Ishikawa (cell line): ENCODE data around the gene CSNK2B.

ENCODE experiments used
- CEBPB ChIP-seq: IDR thresholded peaks from 2 replicates; pipeline ENCODE4 v1.6.1; 2012
- CREB1 ChIP-seq: IDR thresholded peaks from 2 replicates; pipeline ENCODE4 v1.6.1; 2012; ENCODE audit warnings: low read depth
- EGR1 ChIP-seq: IDR thresholded peaks from 2 replicates; pipeline ENCODE4 v1.6.1; 2012
- EP300 ChIP-seq: IDR thresholded peaks from 2 replicates; pipeline ENCODE4 v1.6.1; 2012; ENCODE audit warnings: borderline replicate concordance
- FOXM1 ChIP-seq: IDR thresholded peaks from 2 replicates; pipeline ENCODE4 v1.6.1; 2012; ENCODE audit warnings: low read depth, borderline replicate concordance
- NFIC ChIP-seq: IDR thresholded peaks from 2 replicates; pipeline ENCODE4 v1.6.1; 2012
- RAD21 ChIP-seq: IDR thresholded peaks from 2 replicates; pipeline ENCODE4 v1.6.1; 2012; ENCODE audit warnings: low read depth
- TAF1 ChIP-seq: IDR thresholded peaks from 2 replicates; pipeline ENCODE4 v1.6.1; 2012; ENCODE audit warnings: low read depth, mild to moderate bottlenecking
- TCF12 ChIP-seq: IDR thresholded peaks from 2 replicates; pipeline ENCODE4 v1.6.1; 2012; ENCODE audit warnings: low read depth
- TEAD4 ChIP-seq: IDR thresholded peaks from 2 replicates; pipeline ENCODE4 v1.6.1; 2012
- YY1 ChIP-seq: IDR thresholded peaks from 2 replicates; pipeline ENCODE4 v1.6.1; 2012; ENCODE audit warnings: low read depth
- ZBTB7A ChIP-seq: IDR thresholded peaks from 2 replicates; pipeline ENCODE4 v1.6.1; 2012; ENCODE audit warnings: low read depth
- TF ChIP-seq, protein P1 (sequence below): IDR thresholded peaks from 2 replicates; pipeline ENCODE4 v1.6.1; 2012; ENCODE audit warnings: low read depth, mild to moderate bottlenecking
- TF ChIP-seq, protein P2 (sequence below): IDR thresholded peaks from 2 replicates; pipeline ENCODE4 v1.6.1; 2012
- TF ChIP-seq, protein P3 (sequence below): IDR thresholded peaks from 2 replicates; pipeline ENCODE4 v1.6.1; 2012

CSNK2B gene

DNA sequence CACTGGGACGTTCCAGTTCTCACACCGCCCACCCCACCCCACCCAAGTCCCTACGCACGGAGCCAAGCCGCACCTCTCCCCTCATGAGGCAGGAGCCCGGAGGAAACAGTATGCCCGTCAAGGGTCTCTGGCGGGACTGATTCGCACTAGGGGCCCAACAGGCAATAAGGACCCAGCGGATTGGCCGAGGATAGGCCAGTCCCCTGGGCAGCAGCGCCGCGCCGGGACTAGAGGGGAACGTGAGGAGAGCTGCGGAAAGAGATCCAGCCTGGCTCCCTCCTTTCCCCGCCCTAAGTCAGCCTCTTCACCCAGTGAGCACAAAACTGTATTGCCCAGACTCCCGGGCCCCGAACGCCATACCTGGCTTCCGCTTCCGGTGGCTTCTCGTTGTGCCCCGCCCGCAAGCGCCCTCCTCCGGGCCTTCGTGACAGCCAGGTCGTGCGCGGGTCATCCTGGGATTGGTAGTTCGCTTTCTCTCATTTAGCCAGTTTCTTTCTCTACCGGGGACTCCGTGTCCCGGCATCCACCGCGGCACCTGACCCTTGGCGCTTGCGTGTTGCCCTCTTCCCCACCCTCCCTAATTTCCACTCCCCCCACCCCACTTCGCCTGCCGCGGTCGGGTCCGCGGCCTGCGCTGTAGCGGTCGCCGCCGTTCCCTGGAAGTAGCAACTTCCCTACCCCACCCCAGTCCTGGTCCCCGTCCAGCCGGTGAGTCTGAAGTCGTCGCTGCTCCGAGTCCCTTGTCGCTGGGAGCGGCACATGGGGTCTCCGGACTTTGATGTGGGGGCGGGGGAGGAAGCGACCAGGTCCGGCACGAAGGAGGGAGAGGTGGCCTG is at the start of gene CSNK2B:
Gene CSNK2B (plus strand): TSS at position 580 of the 836 bp plus-strand sequence. CDS start 752 bp downstream, outside the sequence.
- TF ChIP-seq, protein P1, sequence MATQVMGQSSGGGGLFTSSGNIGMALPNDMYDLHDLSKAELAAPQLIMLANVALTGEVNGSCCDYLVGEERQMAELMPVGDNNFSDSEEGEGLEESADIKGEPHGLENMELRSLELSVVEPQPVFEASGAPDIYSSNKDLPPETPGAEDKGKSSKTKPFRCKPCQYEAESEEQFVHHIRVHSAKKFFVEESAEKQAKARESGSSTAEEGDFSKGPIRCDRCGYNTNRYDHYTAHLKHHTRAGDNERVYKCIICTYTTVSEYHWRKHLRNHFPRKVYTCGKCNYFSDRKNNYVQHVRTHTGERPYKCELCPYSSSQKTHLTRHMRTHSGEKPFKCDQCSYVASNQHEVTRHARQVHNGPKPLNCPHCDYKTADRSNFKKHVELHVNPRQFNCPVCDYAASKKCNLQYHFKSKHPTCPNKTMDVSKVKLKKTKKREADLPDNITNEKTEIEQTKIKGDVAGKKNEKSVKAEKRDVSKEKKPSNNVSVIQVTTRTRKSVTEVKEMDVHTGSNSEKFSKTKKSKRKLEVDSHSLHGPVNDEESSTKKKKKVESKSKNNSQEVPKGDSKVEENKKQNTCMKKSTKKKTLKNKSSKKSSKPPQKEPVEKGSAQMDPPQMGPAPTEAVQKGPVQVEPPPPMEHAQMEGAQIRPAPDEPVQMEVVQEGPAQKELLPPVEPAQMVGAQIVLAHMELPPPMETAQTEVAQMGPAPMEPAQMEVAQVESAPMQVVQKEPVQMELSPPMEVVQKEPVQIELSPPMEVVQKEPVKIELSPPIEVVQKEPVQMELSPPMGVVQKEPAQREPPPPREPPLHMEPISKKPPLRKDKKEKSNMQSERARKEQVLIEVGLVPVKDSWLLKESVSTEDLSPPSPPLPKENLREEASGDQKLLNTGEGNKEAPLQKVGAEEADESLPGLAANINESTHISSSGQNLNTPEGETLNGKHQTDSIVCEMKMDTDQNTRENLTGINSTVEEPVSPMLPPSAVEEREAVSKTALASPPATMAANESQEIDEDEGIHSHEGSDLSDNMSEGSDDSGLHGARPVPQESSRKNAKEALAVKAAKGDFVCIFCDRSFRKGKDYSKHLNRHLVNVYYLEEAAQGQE: no peak
- no peak; the same call in 1 of the 2 replicates for TF ChIP-seq EGR1
- TF ChIP-seq TCF12: peak; percentile 42; the same call in 1 of the 2 replicates
- TF ChIP-seq TEAD4: no peak
- TF ChIP-seq EP300: no peak
- TF ChIP-seq, protein P2, sequence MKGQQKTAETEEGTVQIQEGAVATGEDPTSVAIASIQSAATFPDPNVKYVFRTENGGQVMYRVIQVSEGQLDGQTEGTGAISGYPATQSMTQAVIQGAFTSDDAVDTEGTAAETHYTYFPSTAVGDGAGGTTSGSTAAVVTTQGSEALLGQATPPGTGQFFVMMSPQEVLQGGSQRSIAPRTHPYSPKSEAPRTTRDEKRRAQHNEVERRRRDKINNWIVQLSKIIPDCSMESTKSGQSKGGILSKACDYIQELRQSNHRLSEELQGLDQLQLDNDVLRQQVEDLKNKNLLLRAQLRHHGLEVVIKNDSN: peak; percentile 77
- no peak for TF ChIP-seq RAD21
- peak; percentile 75; the same call in 1 of the 2 replicates for TF ChIP-seq TAF1
- TF ChIP-seq YY1: peak; percentile 60; the same call in 1 of the 2 replicates
- no peak for TF ChIP-seq FOXM1
- no peak; the same call in 1 of the 2 replicates for TF ChIP-seq NFIC
- TF ChIP-seq, protein P3, sequence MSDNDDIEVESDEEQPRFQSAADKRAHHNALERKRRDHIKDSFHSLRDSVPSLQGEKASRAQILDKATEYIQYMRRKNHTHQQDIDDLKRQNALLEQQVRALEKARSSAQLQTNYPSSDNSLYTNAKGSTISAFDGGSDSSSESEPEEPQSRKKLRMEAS: peak; percentile 27; the same call in 1 of the 2 replicates
- TF ChIP-seq CEBPB: no peak
- peak; percentile 80; the same call in 1 of the 2 replicates for TF ChIP-seq ZBTB7A
- TF ChIP-seq CREB1: peak; percentile 78; the same call in 1 of the 2 replicates

DNA sequence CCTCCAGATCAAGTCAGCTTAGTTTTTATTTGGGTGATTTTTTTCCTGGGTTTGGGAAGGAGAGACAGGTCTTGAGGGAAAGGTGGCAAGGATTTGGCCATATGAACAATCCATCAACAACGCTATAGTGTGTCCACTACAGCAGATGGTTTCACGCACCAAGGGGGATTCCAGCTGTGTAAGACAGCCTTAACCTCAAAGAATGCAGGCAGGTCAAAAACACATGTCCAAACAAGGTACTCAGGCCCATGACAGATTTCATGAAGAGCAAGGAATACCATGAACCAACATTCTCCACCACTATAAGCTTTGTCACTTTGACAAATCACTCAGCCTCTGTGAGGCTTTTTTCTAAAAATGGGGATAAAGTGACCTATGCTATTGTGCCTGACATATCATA is 48.9 kb upstream of the CSNK2B start:
- TF ChIP-seq YY1: no peak
- TF ChIP-seq EP300: no peak
- TF ChIP-seq TAF1: no peak
- TF ChIP-seq, protein P1: no peak
- no peak for TF ChIP-seq TCF12
- TF ChIP-seq FOXM1: no peak

DNA sequence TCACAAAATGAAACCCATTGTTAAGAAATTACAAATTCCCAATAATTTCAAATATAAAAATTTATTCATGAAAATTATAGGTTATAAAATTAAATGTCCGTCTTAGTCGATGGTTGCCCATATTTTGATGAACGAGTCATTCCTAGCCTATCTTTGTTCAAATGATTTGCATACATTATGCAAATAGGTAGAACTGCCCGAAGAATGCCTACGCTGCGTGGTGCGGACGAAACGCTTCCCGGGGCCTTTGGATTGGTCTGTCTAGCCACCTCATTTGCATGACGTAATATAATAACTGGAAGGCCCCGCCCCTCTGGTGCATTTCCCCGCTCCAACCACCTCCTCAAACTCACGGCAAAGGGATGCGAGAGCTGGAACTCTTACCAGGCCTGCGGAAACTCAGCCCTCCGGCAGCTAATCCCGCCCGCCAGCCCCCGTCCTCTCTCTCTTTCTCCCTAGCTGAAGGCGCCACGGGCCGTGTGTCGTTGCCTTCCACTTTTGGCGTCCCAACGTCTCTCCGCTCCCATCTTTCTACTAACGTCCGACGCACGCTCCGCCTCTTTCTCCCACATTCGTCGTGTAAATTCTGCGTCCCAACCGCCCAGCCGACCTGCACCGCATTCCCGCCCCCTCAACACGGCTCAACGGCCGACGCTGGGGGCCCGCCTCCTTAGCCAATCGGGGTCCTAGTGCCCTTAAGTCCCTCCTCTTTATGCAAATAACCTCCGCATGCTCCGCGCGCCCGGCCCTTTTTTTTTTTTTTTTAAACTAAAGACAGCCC is 45.9 kb upstream of the CSNK2B start:
- no peak for TF ChIP-seq NFIC
- no peak for TF ChIP-seq TCF12
- no peak for TF ChIP-seq FOXM1
- TF ChIP-seq ZBTB7A: no peak
- TF ChIP-seq, protein P2: no peak
- TF ChIP-seq, protein P3: peak; percentile 98
- TF ChIP-seq YY1: peak; percentile 55; the same call in 1 of the 2 replicates
- no peak for TF ChIP-seq RAD21
- no peak for TF ChIP-seq EP300
- TF ChIP-seq EGR1: peak; percentile 72
- peak; percentile 69 for TF ChIP-seq TEAD4
- TF ChIP-seq CREB1: peak; percentile 71
- TF ChIP-seq TAF1: no peak
- TF ChIP-seq, protein P1: no peak
- no peak for TF ChIP-seq CEBPB
